DMS153 treated with DMSO at 0.1 percent for 48 hours (cell line): Measurements from ENCODE around the gene FAM120C.

Source experiments
- DNase-seq: peaks from one replicate; lab custom pipeline; 2025; ENCODE audit not compliant: unreplicated experiment; lab: John Stamatoyannopoulos, UW

FAM120C gene

GRCh38 chrX:54042609-54043021 is 140.4 kb downstream of the FAM120C start:
- DNase-seq, result no peak

- no peak for DNase-seq
These were observed 152.7 kb downstream of the FAM120C start for GRCh38 chrX:54030329-54030728.

GRCh38 chrX:54029529-54030143 is 153.4 kb downstream of the FAM120C start:
- DNase-seq, result no peak

- no peak for DNase-seq
These were observed 158.7 kb downstream of the FAM120C start for GRCh38 chrX:54024350-54024749.
